ENCODE measurements around the gene MTA1. TPM values are rescaled to one million over a fixed set of nuclear protein-coding genes. Genes with fewer than 3 reads are reported as not detected.

MTA1 gene
- total RNA-seq: 100 to 1,000 TPM in 2 of 6 donors, 10 to 100 TPM in 4; 64.8 to 315 (median 94.9) TPM

DNA sequence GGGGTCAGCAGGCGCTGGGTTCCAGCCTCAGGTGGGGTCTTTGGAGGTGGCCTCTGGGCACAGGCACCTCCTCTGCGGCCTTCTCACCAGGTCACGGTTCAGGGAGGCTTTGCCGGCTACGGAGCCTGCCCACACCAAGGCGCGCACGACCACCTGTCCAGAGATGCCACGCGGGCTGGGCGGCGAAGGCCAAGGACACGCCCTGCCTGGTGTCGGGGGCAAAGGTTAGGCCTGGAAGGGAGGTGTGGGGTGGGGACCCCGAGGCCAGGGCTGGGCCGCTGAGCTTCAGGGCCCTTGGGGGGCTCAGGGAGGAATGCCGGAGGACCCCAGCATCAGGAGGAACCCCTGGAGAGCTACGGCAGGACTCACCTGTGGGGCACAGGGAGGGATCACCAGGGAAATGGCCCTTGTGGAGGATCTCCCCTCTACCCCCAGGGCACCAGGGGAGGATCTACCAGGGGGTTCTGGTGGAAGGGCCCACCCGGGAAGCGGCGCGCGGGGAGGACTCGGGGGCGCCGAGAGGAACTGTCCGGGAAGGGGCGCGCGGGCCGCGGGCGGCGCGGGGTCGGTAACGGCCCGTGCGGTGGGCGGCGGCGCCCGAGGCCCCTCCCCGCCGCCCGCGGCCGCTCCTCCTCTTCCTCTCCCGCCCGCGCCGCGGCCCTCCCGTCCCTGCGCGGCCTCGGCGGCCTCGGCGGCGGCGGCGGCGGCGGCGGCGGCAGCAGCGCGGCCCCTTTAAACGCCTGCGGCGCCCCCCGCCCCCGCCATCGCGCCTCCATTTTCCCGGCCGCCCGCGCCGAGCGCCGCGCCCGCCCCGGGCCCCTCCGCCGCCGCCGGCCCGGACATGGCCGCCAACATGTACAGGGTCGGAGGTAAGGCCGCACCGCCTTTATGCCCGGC lies at the start of gene MTA1:
Gene MTA1, plus strand, starts transcription at position 633 of the 897 bp plus-strand sequence. Its CDS starts 209 bp downstream, at position 842.
- H3K27ac ChIP-seq: peak within 1 kb of the TSS; percentile 3 to 83 (median 80)
- peak within 1 kb of the TSS; percentile 78 to 92 (median 83) for H3K4me3 ChIP-seq
- ATAC-seq (ENCODE audit: low FRiP score in 2 of 2) (peak in 1 of 2 donors; percentile 78), DNase-seq (peak; percentile 54 to 93)
- WGBS, 2 donors: 3 to 12% methylated on average over 18 to 34 of the region's 96 CpGs
- peaks cover 27 to 50% (median 33%) of the 10 kb centered on the region in 4 donors for H3K4me1 ChIP-seq
- no peaks in the 10 kb centered on the region for H3K9me3 ChIP-seq
- no peaks in the 10 kb centered on the region for H3K27me3 ChIP-seq
- H3K36me3 ChIP-seq: no peaks in the 10 kb centered on the region
- TF ChIP-seq POLR2A (IDR thresholded peaks at IDR 0.05) (no peak), POLR2AphosphoS5 (IDR thresholded peaks at IDR 0.05) (no peak), EP300 (IDR thresholded peaks at IDR 0.05) (no peak)
- TF ChIP-seq, protein P1, sequence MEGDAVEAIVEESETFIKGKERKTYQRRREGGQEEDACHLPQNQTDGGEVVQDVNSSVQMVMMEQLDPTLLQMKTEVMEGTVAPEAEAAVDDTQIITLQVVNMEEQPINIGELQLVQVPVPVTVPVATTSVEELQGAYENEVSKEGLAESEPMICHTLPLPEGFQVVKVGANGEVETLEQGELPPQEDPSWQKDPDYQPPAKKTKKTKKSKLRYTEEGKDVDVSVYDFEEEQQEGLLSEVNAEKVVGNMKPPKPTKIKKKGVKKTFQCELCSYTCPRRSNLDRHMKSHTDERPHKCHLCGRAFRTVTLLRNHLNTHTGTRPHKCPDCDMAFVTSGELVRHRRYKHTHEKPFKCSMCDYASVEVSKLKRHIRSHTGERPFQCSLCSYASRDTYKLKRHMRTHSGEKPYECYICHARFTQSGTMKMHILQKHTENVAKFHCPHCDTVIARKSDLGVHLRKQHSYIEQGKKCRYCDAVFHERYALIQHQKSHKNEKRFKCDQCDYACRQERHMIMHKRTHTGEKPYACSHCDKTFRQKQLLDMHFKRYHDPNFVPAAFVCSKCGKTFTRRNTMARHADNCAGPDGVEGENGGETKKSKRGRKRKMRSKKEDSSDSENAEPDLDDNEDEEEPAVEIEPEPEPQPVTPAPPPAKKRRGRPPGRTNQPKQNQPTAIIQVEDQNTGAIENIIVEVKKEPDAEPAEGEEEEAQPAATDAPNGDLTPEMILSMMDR (IDR thresholded peaks at IDR 0.05): no peak

DNA sequence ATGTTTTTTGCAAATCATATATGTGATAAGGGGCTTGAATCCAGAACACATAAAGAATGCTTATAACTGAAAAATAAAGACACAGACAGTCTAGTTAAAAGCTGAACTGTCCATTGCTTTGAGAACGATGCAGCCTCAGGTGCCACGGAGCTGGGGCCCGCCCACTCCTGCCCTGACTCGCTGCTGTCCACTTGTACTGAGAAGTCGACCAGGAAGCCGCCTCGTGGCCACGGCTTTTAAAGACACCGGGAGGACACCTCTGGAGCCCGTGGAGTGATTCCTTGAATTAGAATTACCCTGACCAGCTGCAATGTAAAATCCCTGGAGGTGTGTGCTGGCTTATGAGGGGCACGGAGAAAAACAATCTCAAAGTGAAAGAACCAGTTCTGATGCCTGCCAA lies 45.2 kb upstream of the MTA1 start:
- WGBS, 2 donors: 76 to 80% methylated on average over 11 of the region's 11 CpGs
- DNase-seq (peak; percentile 51 to 67), ATAC-seq (ENCODE audit: low FRiP score in 2 of 2) (no peak)

DNA sequence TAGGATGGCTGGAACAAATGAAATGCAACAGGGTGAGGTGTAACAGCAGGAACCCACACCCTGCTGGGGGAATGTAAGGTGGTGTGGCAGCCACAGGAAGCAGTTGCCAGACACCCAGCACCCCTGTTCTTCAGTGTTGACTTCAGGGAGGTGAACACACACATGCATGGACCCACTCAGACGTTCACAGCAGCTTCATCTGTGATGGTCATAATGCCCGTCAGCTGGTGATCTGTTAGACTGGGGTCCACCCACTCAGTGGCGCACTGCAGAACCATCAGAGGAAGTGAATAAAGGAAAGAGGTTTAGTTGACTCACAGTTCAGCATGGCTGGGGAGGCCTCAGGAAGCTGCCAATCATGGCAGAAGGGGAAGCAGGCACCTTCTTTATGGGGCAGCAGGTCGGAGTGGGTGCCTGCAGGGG lies 44.0 kb upstream of the MTA1 start:
- no peaks in the 10 kb centered on the region for H3K4me1 ChIP-seq
- peaks cover 0 to 14% (median 6%) of the 10 kb centered on the region in 4 donors for H3K36me3 ChIP-seq
- no peaks in the 10 kb centered on the region for H3K27me3 ChIP-seq
- DNase-seq (no peak), ATAC-seq (ENCODE audit: low FRiP score in 2 of 2) (no peak)
- H3K4me3 ChIP-seq: no peak overlapping the region
- TF ChIP-seq POLR2A (IDR thresholded peaks at IDR 0.05) (no peak), POLR2AphosphoS5 (IDR thresholded peaks at IDR 0.05) (no peak), EP300 (IDR thresholded peaks at IDR 0.05) (no peak)
- TF ChIP-seq, protein P1 (IDR thresholded peaks at IDR 0.05): no peak
- H3K27ac ChIP-seq: no peak overlapping the region
- H3K9me3 ChIP-seq: no peaks in the 10 kb centered on the region
- WGBS, 2 donors: 46 to 74% methylated on average over 4 of the region's 4 CpGs

More for the DNA sequence above, 45.2 kb upstream of the MTA1 start:
- Histone ChIP-seq H3K9me3 (no peaks in the 10 kb centered on the region), H3K27ac (no peak overlapping the region), H3K4me1 (no peaks in the 10 kb centered on the region), H3K27me3 (no peaks in the 10 kb centered on the region), H3K4me3 (no peak overlapping the region), H3K36me3 (peaks cover 0 to 13% (median 4%) of the 10 kb centered on the region in 4 donors)
- no peak for TF ChIP-seq EP300 (IDR thresholded peaks at IDR 0.05)
- TF ChIP-seq POLR2A (IDR thresholded peaks at IDR 0.05): no peak
- no peak for TF ChIP-seq POLR2AphosphoS5 (IDR thresholded peaks at IDR 0.05)
- TF ChIP-seq, protein P1 (IDR thresholded peaks at IDR 0.05): peak in 1 of 6 experiments; percentile 9

DNA sequence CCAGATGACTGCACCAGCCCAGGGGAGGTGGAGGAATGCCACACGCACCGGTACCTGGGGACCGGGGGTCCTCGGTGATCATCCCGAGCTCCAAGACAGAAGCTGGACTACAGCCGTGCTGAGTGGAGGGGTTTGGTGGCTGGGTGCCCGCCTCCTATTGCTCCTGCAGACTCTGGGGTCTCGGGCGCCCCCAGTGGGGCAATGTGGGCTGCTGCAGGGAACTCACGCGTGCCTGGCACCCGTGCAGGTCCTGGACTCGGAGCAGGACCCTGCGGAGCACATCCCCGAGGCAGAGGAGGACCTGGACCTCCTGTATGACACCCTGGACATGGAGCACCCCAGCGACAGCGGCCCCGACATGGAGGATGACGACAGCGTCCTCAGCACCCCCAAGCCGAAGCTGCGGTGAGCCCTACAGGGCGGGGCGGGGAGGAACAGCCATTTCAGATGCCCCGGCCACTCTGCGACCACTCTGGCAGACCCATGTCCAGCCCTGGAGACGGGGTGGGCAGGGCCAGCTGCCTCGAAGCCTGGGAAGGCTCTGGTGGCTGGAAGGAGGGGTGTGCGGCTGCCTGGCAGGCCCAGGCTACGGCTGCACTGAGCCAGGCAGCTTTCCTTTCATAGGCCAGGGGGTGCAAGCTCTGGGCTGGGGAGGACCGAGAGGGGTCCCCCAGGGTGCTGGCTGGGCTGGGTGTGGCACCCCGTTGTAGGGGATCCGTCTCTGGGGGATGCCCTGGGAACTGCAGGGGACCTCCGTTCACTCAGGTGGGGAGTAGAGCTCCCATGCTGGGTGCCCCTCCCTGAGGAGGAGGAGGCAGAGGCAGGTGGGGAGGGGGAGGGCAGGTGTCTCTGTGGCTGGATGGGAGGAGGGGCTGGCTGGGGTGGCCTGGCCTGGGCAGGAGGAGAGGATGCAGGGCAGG lies 42.8 kb upstream of the MTA1 start:
- no peaks in the 10 kb centered on the region for H3K4me1 ChIP-seq
- no peak for TF ChIP-seq POLR2A (IDR thresholded peaks at IDR 0.05)
- no peak for TF ChIP-seq POLR2AphosphoS5 (IDR thresholded peaks at IDR 0.05)
- TF ChIP-seq, protein P1 (IDR thresholded peaks at IDR 0.05): no peak
- TF ChIP-seq EP300 (IDR thresholded peaks at IDR 0.05): no peak

More for the DNA sequence above, 42.8 kb upstream of the MTA1 start:
- Histone ChIP-seq H3K4me3 (no peak overlapping the region), H3K36me3 (peaks cover 0 to 21% (median 10%) of the 10 kb centered on the region in 4 donors), H3K9me3 (no peaks in the 10 kb centered on the region), H3K27ac (no peak overlapping the region), H3K27me3 (no peaks in the 10 kb centered on the region)
- DNase-seq (peak in 1 of 2 donors; percentile 75), ATAC-seq (ENCODE audit: low FRiP score in 2 of 2) (peak in 1 of 2 donors; percentile 1)
- WGBS, 2 donors: 95 to 100% methylated on average over 4 to 29 of the region's 34 CpGs

Measured in upper lobe of left lung (tissue), 6 donors.